Stimulated activated naive CD8-positive, alpha-beta T cell treated with anti-CD3 and anti-CD28 coated beads, Interleukin-15, Interleukin-2, amounts not matched to agents 100 ng/mL and 50 ng/mL, for 24 hours (primary cell): Measurements from ENCODE around the gene HYLS1.

Source experiments
- H3K27ac Mint-ChIP-seq: one replicate; pipeline ENCODE4 v1.8.0; 2021; ENCODE audit warnings: mild to moderate bottlenecking, mixed read lengths
- H3K27me3 Mint-ChIP-seq: one replicate; pipeline ENCODE4 v1.8.0; 2021; ENCODE audit warnings: mixed read lengths
- H3K36me3 Mint-ChIP-seq: one replicate; pipeline ENCODE4 v1.8.0; 2021; ENCODE audit warnings: low read depth, mixed read lengths
- H3K4me1 Mint-ChIP-seq: one replicate; pipeline ENCODE4 v1.8.0; 2021; ENCODE audit warnings: low read depth, mixed read lengths
- H3K4me3 Mint-ChIP-seq: one replicate; pipeline ENCODE4 v1.8.0; 2021; ENCODE audit warnings: mild to moderate bottlenecking, mixed read lengths
- H3K9me3 Mint-ChIP-seq: one replicate; pipeline ENCODE4 v1.8.0; 2021; ENCODE audit warnings: mixed read lengths

Gene HYLS1

DNA sequence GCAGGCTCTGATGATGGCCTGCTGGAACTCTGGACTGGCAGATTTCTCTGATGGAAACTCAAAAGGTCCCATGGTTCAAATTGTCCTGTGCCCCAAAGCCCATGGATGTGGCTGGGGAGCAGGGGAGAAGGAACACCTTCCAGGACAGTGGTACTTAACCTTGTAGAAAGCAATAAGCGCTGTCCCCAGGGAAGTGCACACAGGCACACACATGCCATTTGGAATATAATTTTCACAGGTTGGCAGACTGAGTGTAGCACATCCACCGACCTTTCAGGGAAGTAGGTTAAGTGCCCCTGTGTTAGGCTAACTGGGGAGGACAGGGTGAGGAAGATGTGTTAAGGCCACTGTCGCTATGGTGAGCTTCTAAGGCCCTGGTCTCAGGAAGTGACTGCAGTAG is 34.7 kb downstream of the HYLS1 start:
- no peak overlapping the region for H3K27ac Mint-ChIP-seq
- no peaks in the 10 kb centered on the region for H3K9me3 Mint-ChIP-seq
- H3K4me3 Mint-ChIP-seq = no peak overlapping the region
- peaks cover 16% of the 10 kb centered on the region for H3K27me3 Mint-ChIP-seq
- no peaks in the 10 kb centered on the region for H3K36me3 Mint-ChIP-seq
- no peaks in the 10 kb centered on the region for H3K4me1 Mint-ChIP-seq

DNA sequence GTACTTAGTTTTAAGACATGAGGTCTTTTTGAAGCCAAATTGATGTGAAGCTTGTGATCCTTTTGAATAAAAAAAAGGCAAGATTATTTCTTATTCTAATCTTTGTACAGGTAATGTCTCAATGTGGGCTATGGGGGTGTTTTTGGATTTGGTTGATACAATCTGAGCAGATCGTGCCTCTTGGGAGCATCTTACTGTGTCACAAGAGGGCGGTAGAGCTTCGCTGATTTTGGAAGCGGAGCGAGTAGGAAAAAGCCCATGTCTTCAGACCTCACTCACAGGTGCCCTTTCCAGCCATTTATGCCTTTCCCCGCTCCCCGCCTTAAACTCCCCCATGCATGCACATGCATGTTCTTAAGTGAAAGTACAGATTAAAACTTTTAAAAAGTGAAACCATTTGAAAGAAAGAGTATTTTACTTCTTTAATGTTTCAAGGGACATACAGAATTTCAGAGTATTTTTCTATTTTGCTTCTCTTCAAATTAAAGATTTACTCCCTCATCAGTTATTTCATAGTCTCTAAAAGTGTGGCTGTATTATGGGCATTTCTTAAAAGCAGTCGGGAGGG is 35.6 kb downstream of the HYLS1 start:
- no peaks in the 10 kb centered on the region for H3K36me3 Mint-ChIP-seq
- peaks cover 16% of the 10 kb centered on the region for H3K27me3 Mint-ChIP-seq
- no peak overlapping the region for H3K27ac Mint-ChIP-seq
- no peaks in the 10 kb centered on the region for H3K4me1 Mint-ChIP-seq
- H3K4me3 Mint-ChIP-seq = no peak overlapping the region
- H3K9me3 Mint-ChIP-seq = no peaks in the 10 kb centered on the region

DNA sequence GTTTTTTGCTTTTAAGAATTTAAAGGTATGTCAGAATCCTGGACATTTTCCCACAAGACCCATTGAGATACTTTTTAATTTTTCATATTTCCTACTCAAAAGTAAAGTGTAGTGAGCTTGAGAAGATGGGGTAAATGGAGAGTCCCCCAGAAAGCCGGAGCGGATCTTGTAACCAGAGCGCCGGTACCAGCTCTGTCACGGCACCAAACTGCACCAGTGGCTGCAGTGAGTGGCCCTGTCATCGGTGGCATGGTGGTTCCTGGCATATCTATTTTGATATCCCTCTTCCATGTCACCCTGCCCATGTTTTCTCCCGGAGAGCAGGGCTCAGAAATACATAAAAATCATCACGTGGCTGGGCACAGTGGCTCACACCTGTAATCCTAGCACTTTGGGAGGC is 36.2 kb downstream of the HYLS1 start:
- Mint-ChIP-seq H3K9me3 (no peaks in the 10 kb centered on the region), H3K4me3 (no peak overlapping the region), H3K27me3 (peaks cover 13% of the 10 kb centered on the region), H3K27ac (no peak overlapping the region), H3K36me3 (no peaks in the 10 kb centered on the region), H3K4me1 (no peaks in the 10 kb centered on the region)

DNA sequence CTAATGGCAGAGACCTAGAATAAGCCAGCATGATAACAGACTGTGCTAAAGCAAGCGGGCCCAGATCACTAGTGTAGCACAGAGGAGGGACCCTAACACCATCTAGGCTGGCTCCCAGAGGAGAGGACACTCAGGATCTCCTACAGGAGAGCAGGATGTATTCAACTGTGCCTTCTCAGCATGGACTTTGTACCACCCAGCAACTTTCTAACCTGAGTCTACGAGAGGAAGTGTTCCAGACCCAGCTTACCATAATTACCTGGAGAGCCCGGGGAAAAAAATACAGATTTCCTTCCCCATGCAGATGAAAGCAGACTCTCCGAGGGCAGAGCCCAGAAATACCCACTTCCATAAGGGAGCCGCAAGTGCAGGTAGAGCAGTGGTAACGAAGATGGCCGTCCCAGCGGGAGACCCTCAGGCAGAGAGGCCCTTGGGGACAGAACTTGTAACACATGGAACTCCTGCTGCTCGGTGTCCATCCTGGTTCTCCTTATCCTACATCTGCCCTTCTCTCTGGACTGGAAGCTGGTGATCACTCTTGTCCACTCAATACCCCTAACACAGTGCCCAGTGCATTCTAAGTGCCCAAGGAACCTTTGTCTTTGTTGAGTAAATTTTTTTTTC is 37.0 kb downstream of the HYLS1 start:
- H3K27me3 Mint-ChIP-seq = peaks cover 11% of the 10 kb centered on the region
- no peaks in the 10 kb centered on the region for H3K4me1 Mint-ChIP-seq
- no peak overlapping the region for H3K27ac Mint-ChIP-seq
- no peak overlapping the region for H3K4me3 Mint-ChIP-seq
- H3K36me3 Mint-ChIP-seq = no peaks in the 10 kb centered on the region
- no peaks in the 10 kb centered on the region for H3K9me3 Mint-ChIP-seq

DNA sequence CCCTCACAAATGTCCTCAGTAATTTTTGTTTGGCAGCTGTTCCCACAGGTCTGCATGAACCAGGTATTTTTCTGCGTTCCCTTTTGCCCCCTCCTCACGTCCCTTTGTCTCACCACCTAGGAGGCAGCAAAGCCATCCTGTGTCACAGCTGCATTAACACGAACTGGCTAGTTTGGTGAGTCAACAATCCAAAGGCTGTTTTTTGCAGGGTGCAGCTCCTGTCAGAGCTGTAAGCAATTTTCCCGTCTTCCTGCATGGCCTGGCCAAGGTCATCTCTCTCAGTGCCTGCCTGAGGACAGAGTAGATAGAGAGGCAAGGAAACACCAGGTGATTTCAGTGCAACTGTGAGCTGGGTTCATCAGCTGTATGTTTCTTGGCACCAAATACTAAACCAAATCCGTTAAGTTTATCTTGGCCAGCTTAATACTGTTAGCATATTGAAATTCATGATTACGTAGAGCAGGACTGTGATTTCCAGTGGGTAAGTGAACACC is 37.8 kb downstream of the HYLS1 start:
- Mint-ChIP-seq H3K4me3 (no peak overlapping the region), H3K4me1 (no peaks in the 10 kb centered on the region), H3K9me3 (no peaks in the 10 kb centered on the region), H3K27ac (no peak overlapping the region), H3K36me3 (no peaks in the 10 kb centered on the region), H3K27me3 (peaks cover 11% of the 10 kb centered on the region)

DNA sequence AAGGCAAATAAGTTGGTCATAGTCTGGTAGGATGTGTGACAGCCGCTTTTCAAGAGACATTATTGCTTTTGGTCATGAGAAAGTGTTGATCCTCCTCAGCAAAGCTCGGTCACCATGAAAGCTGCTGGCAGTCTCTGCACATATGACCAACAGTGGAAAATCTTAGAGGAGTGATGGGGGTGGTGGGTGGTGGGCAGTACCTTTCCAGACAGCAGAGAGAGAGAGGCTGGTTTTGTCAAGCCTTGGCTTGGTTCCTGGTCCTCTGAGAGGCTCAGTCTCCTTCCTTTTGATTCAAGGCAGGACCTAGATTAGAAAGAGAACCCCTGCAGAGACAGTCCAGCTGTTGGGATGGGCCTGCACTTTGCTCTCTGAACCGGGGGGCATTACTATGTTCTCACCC is 38.3 kb downstream of the HYLS1 start:
- Mint-ChIP-seq H3K27ac (no peak overlapping the region), H3K4me3 (no peak overlapping the region), H3K27me3 (peaks cover 11% of the 10 kb centered on the region), H3K4me1 (no peaks in the 10 kb centered on the region), H3K9me3 (no peaks in the 10 kb centered on the region), H3K36me3 (no peaks in the 10 kb centered on the region)

DNA sequence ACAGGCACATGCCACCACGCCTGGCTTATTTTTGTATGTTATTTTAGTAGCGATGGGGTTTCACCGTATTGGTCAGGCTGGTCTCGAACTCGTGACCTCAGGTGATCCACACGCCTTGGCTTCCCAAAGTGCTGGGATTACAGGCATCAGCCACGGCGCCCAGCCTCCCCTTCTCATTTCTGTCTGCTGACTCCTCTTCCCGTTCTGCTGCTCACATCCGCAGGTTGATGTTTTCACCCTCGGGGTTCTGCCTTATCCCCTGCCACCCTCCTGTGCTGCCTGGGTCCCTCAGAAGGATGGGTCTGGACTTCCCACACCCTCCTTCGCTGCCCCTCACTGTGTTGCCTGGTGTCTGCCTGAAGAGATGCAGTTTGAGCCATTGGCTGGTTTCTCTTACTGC is 39.2 kb downstream of the HYLS1 start:
- Mint-ChIP-seq H3K4me3 (no peak overlapping the region), H3K4me1 (no peaks in the 10 kb centered on the region)

DNA sequence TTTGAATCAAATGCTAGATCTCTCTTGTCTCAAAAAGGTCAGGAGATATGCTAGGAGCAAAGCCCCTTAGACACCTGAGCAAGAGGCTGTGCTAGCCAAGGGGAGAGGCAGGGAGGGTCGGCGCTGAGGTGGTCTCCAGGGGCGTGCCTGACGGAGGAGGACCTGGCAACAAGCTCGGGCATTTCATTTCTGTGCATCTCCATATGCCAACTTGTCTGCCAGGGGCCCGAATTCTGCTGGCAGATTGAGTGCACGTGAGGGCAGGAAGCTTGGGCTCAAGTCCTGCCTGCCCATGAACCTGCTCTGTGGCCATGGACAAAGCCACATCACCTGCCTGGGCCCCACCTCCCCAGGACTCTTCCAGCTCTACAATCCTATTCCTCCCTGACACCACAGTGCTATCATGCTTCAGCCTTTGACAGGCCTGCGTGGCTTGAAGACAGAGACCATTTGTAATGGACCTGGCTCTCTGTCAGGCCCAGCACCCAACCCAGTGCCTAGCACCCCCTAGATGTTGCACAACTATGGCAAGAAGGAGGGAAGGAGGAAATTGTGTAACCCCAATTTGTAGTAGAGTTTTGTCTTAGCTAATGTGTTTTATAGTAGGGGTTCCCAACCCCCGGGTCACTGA is 42.1 kb downstream of the HYLS1 start:
- H3K4me3 Mint-ChIP-seq = no peak overlapping the region
- H3K27me3 Mint-ChIP-seq = peaks cover 11% of the 10 kb centered on the region
- H3K36me3 Mint-ChIP-seq = no peaks in the 10 kb centered on the region
- H3K4me1 Mint-ChIP-seq = peaks cover 8% of the 10 kb centered on the region
- H3K9me3 Mint-ChIP-seq = no peaks in the 10 kb centered on the region
- no peak overlapping the region for H3K27ac Mint-ChIP-seq

More for the DNA sequence above, 39.2 kb downstream of the HYLS1 start:
- Mint-ChIP-seq H3K27me3 (peaks cover 11% of the 10 kb centered on the region), H3K9me3 (no peaks in the 10 kb centered on the region), H3K27ac (no peak overlapping the region), H3K36me3 (no peaks in the 10 kb centered on the region)

DNA sequence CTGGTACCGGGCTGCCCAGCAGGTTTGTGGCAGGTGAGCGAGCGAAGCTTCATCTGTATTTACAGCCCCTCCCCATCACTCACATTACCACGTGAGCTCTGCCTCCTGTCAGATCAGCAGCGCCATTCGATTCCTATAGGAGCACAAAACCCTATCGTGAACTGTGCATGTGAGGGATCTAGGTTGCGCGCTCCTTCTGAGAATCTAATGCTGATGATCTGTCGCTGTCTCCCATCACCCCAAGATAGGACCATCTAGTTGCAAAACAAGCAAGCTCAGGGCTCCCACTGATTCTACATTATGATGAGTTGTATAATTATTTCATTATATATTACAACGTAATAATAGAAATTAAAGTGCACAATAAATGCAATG is 42.6 kb downstream of the HYLS1 start:
- peaks cover 11% of the 10 kb centered on the region for H3K27me3 Mint-ChIP-seq
- no peak overlapping the region for H3K27ac Mint-ChIP-seq
- H3K9me3 Mint-ChIP-seq = no peaks in the 10 kb centered on the region
- H3K4me3 Mint-ChIP-seq = no peak overlapping the region
- no peaks in the 10 kb centered on the region for H3K36me3 Mint-ChIP-seq
- peaks cover 8% of the 10 kb centered on the region for H3K4me1 Mint-ChIP-seq

DNA sequence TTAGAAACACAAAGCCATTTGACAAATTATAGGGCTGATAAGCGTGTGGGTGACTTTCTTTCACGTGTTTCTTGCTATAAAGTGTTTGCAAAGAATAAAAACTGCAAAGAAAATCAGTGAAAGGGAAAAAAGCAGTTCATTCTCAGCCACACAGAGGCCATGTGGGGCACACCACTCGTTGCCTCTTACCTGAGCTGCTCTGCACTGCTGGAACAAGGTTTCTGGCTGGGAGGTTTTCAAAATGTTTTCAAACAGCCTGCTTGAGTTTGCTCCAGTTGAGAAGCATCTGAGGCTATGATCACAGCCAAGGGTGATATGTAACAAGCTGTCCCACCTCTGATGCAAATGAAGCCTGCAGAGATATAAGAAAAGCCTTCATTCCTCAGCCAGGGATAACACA is 43.6 kb downstream of the HYLS1 start:
- Mint-ChIP-seq H3K4me3 (no peak overlapping the region), H3K27ac (no peak overlapping the region), H3K4me1 (peaks cover 8% of the 10 kb centered on the region), H3K9me3 (no peaks in the 10 kb centered on the region), H3K27me3 (peaks cover 11% of the 10 kb centered on the region), H3K36me3 (no peaks in the 10 kb centered on the region)

DNA sequence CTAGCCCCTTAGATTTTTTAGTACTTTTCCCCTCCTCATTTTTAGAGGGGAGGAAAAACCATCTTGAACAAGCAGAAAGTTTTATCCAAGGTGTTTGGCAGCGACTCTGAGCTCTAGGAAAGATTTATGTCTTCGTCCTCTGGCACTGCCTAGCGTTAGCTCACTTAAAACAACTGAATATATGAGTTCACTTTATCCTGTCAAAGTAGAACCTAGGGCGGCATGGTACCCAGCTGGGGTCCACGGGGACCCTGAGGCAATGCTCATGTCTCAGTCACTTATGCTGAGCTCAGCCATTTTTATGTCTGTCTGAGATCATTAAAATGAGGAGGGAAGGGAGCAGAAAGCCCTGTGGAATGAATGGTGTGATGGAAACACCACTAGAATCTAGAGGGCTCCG is 44.2 kb downstream of the HYLS1 start:
- Mint-ChIP-seq H3K27me3 (peaks cover 11% of the 10 kb centered on the region), H3K27ac (no peak overlapping the region), H3K4me1 (peaks cover 8% of the 10 kb centered on the region), H3K4me3 (no peak overlapping the region), H3K36me3 (no peaks in the 10 kb centered on the region), H3K9me3 (no peaks in the 10 kb centered on the region)

DNA sequence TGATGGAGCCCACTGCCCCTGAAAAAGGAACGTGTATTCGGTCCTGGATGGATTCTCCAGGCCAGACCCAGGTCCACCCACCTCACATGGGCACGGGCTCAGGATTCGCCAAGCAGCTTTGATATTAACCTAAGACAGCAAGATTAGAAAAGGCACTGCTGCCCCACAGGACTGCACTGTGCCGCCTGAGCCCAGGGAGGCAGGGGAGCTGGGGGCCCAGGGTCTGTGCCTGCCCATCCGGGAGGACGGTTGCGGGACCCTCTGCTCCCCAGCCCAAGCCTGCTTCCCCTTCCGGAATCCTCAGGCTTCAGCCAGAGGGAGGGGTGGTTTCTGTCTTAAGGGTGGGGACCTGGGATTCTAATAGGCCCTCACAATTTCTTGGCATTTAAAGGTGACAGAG is 44.8 kb downstream of the HYLS1 start:
- no peaks in the 10 kb centered on the region for H3K9me3 Mint-ChIP-seq
- no peak overlapping the region for H3K27ac Mint-ChIP-seq
- H3K27me3 Mint-ChIP-seq = peaks cover 11% of the 10 kb centered on the region

DNA sequence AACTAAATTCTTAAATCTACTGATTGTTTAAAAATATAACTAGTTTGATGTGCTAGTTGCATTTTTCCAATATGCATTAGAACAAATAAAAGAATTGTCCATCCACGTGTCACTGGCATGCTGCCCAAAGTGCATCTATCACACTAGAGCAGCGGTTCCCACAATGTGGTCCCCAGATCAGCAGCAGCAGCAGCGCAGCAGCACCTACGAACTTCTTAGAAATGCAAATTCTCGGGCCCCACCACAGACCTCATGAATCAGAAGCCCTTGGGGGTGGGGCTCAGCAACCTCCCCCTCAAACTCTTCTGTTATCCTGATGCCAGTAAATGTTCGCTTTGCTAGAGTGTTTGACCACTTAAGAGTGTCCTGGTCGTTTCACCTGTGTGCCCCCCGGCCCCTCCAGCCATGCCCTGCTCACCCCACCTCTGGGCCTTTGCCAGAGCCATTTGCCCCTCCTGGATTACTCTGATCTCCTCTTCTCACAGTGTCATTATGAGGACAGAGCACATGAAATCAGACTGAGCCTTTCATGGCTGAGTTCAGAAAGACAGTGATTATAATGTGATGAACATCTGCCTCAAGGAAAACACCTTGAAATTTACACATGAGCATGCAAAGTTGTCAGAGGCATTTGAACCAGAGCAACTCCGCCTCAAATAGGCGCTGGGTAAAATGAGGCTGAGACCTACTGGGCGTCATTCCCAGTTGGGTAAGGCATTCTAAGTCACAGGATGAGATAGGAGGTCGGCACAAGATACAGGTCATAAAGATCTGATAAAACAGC is 45.8 kb downstream of the HYLS1 start:
- H3K27ac Mint-ChIP-seq = no peak overlapping the region
- peaks cover 11% of the 10 kb centered on the region for H3K27me3 Mint-ChIP-seq
- no peaks in the 10 kb centered on the region for H3K36me3 Mint-ChIP-seq
- H3K9me3 Mint-ChIP-seq = no peaks in the 10 kb centered on the region
- H3K4me3 Mint-ChIP-seq = no peak overlapping the region
- H3K4me1 Mint-ChIP-seq = peaks cover 8% of the 10 kb centered on the region

More for the DNA sequence above, 44.8 kb downstream of the HYLS1 start:
- H3K36me3 Mint-ChIP-seq = no peaks in the 10 kb centered on the region
- peaks cover 8% of the 10 kb centered on the region for H3K4me1 Mint-ChIP-seq
- H3K4me3 Mint-ChIP-seq = no peak overlapping the region

DNA sequence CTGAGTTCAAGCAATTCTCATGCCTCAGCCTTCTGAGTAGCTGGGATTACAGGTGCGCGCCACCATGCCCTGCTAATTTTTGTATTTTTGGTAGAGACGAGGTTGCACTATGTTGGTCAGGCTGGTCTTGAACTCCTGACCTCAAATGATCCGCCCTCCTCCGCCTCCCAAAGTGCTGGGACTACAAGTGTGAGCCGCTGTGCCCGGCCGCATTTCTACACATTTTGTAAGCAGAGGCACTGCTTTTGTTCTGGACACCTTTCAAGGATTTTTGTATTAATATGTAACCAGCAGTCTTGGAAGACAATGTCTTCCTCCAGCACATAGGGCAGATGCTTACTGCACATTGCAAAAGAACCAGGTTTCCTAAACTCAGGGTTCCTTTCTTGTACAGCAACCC is 47.0 kb downstream of the HYLS1 start:
- H3K9me3 Mint-ChIP-seq = no peaks in the 10 kb centered on the region
- peaks cover 8% of the 10 kb centered on the region for H3K4me1 Mint-ChIP-seq
- H3K27me3 Mint-ChIP-seq = peaks cover 5% of the 10 kb centered on the region
- H3K4me3 Mint-ChIP-seq = no peak overlapping the region
- no peak overlapping the region for H3K27ac Mint-ChIP-seq
- H3K36me3 Mint-ChIP-seq = no peaks in the 10 kb centered on the region

DNA sequence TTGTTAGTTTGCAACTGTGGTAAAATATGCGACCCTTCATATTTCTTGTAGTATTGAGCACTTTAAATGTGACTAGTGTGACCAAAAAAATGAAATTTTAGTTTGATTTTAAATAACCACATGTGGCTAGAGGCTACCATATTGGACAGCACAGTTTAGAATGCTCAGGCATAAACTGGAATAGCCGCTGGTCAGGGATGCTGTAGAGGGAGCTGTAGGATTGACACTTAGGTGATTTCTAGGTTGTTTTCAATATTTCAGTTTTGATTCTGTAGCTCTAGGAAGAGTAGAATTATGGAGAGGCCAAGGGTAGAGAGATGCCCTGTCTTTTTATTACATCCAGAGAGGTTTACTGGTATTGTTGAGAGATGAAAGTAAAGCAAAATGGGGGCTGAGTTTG is 47.6 kb downstream of the HYLS1 start:
- no peak overlapping the region for H3K27ac Mint-ChIP-seq
- H3K4me3 Mint-ChIP-seq = no peak overlapping the region
- H3K27me3 Mint-ChIP-seq = peaks cover 1% of the 10 kb centered on the region
- no peaks in the 10 kb centered on the region for H3K9me3 Mint-ChIP-seq
- peaks cover 8% of the 10 kb centered on the region for H3K4me1 Mint-ChIP-seq
- no peaks in the 10 kb centered on the region for H3K36me3 Mint-ChIP-seq
